Omental fat pad (tissue), 4 donors: ENCODE data around the gene INPP5J. TPM values are rescaled to one million over a fixed set of nuclear protein-coding genes. Genes with fewer than 3 reads are reported as not detected.
A peak's percentile ranks its signal among the peaks of the same experiment; 100 is the strongest.
"Not testable (repeated sequence)": the region's sequence is repeated elsewhere in the genome, so short reads cannot be mapped to it uniquely, and the experiment has no call there.

Experiments used
- ATAC-seq: fragments of 150-250 bp; one replicate; pipeline ENCODE4 v1.9.1; 2016; ENCODE audit warnings: mild to moderate bottlenecking, moderate library complexity; ENCODE audit not compliant: low FRiP score
- DNase-seq: peaks from one replicate; pipeline ENCODE4 v3.0.0-alpha.2; 2019; ENCODE audit warnings: low spot score
- total RNA-seq, 4 donors: library from RNA; depleted of rRNA; stranded (reverse); fragments of >200 nt; gene quantifications; one replicate each; pipeline ENCODE4 v1.1.0, GENCODE V29; 2016
- TF ChIP-seq, protein P1 (sequence below), 3 donors: fragments of 450-650 bp; IDR thresholded peaks; one replicate each; pipeline ENCODE4 v1.5.1; 2016 to 2017; ENCODE audit warnings: antibody characterized with exemption in 3 of 3, mild to moderate bottlenecking in 3 of 3, moderate library complexity in 2 of 3

The INPP5J gene
- total RNA-seq, 4 donors from 2014 or later, result 0.24 to 0.84 (median 0.42) TPM

DNA sequence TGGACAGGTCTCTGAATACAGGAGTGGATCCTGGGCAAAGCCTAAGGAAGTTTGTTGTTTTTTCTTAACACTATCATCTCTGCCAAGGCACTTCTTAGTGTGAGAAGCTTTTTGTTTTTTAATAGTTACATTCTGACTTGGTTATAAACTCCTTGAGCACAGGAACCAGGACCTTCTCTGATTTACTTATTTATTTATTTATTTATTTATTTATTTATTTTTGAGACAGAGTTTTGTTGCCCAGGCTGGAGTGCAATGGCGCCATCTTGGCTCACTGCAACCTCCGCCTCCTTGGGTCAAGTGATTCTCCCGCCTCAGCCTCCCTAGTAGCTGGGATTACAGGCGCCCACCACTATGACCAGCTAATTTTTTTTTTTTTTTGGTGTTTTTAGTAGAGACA is 48.2 kb downstream of the INPP5J start:
- DNase-seq, result no peak
- ATAC-seq, result no peak

DNA sequence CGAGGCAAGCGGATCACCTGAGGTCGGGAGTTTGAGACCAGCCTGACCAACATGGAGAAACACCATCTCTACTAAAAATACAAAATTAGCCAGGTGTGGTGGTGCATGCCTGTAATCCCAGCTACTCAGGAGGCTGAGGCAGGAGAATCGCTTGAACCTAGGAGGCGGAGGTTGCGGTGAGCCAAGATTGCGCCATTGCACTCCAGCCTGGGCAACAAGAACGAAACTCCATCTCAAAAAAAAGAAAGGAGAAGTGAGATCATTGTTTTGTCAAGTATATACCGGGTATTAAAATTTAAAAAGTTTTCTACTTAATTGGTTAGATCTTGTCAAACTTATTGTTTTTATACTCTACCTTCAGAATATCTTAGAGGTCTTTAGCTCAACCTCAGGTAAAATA is 49.0 kb downstream of the INPP5J start:
- not testable (repeated sequence) for ATAC-seq, DNase-seq

More for the DNA sequence above, 48.2 kb downstream of the INPP5J start:
- TF ChIP-seq, protein P1, sequence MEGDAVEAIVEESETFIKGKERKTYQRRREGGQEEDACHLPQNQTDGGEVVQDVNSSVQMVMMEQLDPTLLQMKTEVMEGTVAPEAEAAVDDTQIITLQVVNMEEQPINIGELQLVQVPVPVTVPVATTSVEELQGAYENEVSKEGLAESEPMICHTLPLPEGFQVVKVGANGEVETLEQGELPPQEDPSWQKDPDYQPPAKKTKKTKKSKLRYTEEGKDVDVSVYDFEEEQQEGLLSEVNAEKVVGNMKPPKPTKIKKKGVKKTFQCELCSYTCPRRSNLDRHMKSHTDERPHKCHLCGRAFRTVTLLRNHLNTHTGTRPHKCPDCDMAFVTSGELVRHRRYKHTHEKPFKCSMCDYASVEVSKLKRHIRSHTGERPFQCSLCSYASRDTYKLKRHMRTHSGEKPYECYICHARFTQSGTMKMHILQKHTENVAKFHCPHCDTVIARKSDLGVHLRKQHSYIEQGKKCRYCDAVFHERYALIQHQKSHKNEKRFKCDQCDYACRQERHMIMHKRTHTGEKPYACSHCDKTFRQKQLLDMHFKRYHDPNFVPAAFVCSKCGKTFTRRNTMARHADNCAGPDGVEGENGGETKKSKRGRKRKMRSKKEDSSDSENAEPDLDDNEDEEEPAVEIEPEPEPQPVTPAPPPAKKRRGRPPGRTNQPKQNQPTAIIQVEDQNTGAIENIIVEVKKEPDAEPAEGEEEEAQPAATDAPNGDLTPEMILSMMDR (IDR thresholded peaks at IDR 0.05), result no peak

DNA sequence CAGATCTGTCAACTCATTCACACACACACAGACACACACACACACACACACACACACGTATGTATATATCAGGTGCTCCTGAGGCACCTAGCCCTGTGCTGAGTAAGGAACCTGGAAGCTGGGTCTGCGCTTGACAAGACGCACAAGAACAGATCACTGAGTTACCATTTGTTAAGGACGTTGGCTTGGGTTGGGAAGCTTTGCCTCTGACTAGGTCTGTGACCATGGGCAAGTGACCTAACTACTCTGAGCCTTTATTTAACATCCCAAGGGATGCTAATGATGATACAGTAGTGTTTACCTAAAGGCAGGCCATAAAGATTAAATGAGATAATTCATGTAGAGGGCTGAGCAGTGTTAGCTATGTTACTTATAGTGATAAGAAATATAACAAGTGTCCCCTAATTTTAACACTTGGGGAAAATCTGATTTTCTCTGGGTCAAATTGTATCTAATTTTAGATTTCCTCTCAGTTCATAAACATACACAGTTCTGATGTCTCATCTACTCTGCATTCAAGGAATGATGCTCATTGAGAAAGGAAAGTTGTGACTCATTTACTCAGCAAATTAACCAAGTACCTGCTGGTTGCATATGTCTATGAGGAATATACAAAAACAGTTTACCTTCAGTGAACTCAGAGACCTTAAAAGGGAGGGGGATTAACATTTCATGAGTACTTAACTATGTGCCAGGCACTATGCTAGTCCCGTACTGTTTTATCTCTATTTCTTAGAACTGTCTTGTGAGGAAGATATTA is 50.8 kb downstream of the INPP5J start:
- peak; percentile 71 for ATAC-seq
- TF ChIP-seq, protein P1 (IDR thresholded peaks at IDR 0.05), result no peak
- DNase-seq, result no peak

DNA sequence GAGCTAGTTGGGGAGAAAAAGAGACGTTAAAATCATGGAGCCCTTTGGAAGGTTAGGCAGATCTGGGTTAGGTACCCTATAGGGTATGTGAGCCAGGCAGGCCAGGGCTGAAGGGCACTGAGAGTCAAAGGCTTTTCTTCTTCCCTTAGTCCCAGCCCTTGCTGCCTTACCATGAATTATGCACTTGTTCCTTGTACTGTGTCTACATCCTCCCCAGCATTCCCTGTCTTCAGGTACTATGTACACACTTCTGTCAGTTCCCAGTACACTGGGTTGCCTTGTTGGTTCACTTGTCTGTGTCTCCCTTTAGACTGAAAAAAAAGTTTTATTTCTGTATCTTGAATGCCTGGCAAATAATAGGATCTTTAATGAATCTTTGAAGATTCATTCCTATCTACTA is 54.2 kb downstream of the INPP5J start:
- TF ChIP-seq, protein P1 (IDR thresholded peaks at IDR 0.05), result no peak
- no peak for ATAC-seq
- DNase-seq, result no peak

DNA sequence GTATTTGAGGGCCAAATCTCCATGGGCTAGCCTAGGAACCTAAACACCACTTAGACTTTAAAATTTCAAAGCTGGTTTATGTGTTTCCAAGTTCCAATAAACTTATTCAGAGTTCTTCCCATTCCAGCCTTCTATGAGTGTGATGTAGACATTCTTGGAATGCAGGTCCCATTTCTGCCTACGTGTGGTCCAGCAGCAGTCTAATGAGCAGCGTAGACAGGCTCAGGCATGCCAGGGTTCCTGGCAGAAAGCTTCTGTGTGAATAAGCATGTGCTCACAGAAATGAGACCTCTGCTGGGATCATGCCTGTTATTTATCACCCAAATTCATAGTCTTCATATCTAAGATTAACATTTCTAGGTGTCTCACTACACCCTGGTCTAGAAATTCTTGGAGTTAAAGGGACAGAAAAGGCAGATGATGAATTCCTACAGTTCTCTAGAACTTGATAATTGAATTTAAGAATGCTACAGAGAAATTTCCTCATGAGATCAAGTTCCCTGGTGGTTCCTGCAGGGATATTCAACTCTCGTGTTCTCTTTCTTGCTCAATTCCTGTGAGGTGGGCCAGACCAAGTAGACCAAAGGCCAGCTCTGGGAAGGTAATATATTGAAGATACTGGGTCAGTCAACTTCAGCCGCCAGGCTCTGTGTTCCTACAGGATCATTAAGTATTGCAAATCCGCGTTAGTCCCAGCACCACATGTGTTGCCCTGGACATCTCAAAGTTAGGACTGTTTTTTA is 54.8 kb downstream of the INPP5J start:
- no peak for ATAC-seq
- TF ChIP-seq, protein P1 (IDR thresholded peaks at IDR 0.05), result no peak
- no peak for DNase-seq

DNA sequence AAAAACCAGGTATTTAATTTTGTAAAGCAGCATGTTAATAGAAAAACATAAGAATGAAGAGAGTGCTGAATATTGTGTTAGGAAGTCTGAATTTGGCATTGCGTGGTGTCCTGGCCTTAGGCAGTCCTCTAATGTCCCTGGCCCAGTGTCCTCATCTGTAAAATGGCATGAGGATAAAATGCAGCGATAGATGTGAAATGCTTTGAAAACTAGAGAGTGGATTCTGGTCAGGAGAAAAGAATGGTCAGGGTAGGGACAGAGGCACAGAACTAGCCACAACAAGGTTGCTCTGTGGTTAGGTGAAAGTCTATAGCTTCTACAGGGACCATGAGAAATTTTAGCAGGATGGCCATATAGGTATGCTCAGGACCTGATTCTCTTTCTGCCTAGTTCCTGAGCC is 56.1 kb downstream of the INPP5J start:
- TF ChIP-seq, protein P1 (IDR thresholded peaks at IDR 0.05), result no peak
- ATAC-seq (no peak), DNase-seq (no peak)

DNA sequence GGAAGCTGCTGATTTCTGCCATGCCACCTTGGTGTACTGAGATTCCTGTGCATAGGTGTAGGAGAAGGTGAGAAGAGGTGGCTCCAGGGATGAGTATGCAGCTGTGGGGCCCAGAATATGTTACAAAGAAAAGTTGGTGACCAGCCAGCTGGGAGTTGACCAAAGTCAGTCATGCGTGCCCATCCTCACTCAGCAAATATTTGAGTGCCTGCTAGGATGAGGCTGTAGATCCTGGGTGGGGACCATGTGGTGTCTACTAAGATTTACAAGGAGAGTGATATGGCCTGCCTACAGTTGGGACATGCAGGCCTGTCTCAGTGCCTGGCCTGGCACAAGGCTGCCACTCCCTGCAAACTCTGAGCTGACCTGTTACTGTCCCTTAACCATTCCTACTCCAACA is 56.6 kb downstream of the INPP5J start:
- DNase-seq (no peak), ATAC-seq (no peak)
- TF ChIP-seq, protein P1 (IDR thresholded peaks at IDR 0.05), result no peak
